HG02759 (cell line): ENCODE results near the gene THPO.

Experiments
- ATAC-seq: cut with Tn5 transposase; IDR thresholded peaks from one replicate; pipeline ENCODE4 v1.9.1; 2021; ENCODE audit warnings: mild to moderate bottlenecking, moderate library complexity; ENCODE audit not compliant: unreplicated experiment

Gene THPO

DNA sequence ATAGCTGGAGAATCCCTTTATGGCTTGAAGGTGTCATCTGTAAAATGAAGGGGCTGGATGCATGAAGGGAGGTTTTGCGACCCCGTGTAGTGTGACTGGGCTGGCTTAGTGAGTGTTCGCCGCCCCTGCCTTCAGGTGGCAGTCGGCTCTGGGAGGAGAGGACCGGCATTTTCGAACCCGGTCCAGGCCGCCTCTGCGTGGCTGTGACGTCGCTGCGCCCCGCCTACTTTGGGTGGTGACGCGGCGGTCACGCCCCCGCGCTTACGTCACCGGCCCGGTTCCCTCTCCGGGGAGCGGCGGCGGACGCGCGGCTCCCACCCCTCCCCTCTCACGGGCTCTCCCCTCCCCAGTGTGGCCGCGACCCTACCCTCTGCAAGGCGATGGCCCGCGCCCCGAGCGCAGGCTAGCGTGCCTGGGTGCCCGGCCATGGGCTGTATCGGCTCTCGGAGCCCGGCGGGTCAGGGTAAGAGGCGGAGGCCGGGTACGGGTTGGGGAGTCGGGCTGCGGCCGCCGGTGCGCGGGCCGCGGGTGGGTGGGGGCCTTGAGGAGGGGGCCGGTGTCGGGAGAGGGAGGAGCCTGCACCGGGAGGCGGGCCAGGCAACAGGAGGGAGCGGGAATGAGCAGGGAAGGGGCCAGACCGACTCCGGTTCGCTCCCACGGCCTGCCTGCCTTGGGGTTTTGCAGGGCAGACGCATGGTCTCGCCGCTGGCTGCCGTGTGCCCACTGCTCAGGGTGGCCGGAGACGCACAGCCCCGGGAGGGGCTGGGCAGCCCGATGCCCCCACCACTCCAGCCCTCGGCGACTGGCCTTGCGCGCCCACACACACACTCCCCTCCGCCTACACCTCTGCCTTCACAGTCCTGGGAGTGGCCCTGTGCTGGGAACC, 42.1 kb downstream of the THPO start:
- peak; percentile 80 for ATAC-seq

DNA sequence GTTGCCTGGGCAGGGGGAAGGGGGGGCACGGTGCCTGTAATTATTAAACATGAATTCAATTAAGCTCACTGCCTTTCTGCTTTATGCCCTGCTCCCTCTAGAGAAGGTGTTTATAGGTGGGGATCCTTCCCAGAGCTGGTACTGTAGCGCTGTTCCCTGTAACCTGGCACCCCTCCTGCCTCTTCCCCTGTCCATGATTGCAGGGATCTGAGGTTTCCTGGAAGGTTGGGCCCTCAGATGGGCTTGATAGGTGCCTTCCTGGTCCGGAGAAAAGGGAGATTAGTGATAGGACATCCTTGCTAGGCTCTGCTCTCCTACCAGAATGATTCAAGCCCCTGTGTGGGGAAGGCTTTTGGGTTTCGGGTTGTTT, 42.7 kb downstream of the THPO start:
- no peak for ATAC-seq

DNA sequence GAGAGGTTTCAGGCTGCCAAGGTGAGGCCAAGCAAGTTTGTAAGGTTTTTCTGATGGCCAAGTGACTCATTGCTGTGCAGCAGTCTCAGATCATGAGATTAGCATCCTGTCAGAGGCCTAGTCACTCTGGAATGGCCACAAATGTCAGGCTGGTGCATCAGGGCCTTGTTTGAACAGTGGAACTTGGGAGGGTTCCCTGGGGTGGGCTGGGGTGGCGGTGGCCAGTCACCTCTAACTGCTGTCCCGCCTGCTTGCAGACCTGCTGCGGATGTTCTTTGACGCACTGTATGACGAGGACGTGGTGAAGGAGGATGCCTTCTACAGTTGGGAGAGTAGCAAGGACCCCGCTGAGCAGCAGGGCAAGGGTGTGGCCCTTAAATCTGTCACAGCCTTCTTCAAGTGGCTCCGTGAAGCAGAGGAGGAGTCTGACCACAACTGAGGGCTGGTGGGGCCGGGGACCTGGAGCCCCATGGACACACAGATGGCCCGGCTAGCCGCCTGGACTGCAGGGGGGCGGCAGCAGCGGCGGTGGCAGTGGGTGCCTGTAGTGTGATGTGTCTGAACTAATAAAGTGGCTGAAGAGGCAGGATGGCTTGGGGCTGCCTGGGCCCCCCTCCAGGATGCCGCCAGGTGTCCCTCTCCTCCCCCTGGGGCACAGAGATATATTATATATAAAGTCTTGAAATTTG, 43.4 kb downstream of the THPO start:
- ATAC-seq = no peak

DNA sequence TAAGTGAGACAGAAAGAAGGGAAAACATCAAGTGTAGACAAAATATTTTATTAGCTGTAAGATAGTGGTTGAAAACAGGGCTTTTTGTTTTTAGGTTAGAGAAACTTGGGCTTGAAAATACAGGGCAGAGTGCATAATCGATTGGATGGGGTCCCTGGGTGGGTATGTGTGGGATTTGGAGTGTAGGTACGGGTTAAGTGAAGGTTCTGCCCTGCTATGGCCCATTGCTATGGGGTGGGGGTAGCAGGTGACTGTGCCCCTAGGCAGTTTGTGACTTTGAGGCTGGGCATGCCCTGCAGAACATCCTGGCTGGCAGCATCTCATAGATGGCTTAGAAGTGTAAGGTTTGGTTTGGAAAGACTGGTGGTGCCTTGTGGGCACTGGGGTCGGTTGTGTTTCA, 44.3 kb downstream of the THPO start:
- ATAC-seq = no peak

DNA sequence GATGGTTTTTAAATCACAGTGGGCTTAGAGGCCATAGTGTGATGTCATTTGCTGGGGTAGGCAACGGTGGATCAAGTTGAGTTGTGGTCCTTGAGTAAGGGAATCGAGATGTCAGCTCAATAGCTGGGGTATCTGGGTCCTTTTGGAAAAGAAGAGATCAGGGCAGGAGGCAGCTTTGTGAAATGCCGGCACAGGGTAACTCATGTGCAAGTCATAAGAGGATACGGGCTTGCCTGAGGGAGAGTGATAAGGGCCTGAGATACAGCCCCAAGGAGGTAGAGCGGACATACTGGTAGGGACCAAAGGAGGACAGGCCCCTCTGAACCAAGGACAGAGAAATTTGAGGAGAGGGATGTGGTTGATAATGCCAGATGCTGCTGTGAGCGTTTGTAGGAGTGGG, 44.8 kb downstream of the THPO start:
- no peak for ATAC-seq

DNA sequence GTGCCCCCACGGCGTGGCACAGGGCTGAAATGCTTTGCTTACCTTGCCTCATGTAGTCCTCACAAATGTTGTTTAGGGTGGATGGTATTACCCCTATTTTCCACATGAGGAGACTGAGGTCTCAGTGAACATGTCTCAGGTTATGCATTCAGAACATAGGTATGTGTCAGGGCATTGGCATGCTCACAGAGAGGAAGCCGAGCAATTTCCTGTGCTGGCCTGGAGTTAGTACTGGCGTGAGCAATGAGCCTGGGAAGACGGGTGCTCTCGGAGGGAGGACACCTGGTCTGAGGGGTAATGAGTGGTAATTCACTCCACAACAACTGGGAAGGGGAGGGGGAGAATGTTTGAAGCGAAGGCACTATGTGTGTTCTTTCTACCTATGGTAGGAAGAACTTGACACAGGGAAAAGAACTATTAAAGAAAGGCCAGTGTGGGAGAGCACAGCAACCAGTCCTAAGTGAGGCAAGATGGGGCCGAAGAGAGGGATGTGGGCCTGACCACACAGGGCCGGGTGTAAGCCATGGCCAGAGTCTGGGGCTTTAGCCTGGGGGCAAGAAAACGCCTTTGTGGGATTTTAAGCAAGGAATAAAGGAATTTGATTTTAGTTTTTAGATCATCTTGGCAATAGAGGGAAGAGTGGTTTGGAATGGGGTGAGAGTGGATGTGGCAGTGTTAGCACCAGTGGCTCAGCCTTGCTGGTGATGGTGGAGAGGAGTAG, 45.5 kb downstream of the THPO start:
- ATAC-seq = no peak

DNA sequence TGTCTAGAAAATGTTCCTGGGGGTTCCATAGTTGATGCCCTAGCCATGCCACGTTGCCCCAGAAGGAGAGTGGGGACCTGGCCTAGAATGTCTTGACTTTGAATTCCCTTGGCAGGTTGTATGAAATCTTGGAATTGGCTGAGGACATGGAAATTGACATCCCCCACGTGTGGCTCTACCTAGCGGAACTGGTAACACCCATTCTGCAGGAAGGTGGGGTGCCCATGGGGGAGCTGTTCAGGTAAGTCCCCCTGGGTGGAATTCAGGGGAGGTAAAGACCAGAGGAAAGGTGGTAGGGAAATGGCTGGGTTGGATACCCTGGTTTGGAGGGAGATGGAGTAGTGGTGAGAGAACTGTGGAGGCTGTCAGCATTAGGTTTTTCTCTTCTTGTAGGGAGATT, 49.5 kb downstream of the THPO start:
- ATAC-seq = no peak

DNA sequence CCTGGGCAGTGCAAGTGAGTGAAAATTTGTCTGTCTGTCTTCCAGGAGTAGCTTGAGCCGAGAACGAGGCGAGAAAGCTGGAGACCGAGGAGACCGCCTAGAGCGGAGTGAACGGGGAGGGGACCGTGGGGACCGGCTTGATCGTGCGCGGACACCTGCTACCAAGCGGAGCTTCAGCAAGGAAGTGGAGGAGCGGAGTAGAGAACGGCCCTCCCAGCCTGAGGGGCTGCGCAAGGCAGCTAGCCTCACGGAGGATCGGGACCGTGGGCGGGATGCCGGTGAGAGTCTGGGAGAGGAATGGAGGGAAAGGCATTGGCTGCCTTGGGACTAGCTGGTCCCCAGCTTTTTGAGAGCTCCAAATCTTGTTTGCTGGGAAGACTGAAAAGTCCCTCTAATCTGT, 50.8 kb downstream of the THPO start:
- ATAC-seq = no peak

DNA sequence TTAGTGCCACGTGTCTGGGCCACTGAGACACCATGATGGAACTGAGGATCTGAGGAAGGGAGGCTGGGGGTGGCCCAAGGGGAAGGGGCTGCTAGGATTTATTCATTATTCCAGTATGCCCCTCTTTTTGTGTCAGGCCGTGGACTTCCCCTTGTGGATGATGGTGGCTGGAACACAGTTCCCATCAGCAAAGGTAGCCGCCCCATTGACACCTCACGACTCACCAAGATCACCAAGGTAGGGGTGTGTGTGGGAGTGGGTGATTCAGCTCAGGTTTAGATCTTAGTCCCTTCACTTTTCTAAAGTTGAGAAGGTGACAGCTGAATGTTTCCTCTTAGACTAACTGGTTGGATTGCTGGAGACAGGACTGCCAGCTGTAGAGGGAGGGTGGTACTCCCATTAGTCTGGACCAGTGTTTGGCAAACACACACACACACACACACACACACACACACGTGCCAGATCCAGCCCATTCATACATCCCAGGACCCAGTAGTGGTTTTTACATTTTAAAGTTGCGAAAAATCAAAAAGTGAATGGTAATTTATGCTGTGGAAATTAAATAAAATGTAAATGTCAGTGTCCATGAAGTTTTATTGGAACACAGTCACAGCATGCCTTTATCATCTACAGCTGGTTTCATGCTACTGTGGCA, 52.2 kb downstream of the THPO start:
- no peak for ATAC-seq

DNA sequence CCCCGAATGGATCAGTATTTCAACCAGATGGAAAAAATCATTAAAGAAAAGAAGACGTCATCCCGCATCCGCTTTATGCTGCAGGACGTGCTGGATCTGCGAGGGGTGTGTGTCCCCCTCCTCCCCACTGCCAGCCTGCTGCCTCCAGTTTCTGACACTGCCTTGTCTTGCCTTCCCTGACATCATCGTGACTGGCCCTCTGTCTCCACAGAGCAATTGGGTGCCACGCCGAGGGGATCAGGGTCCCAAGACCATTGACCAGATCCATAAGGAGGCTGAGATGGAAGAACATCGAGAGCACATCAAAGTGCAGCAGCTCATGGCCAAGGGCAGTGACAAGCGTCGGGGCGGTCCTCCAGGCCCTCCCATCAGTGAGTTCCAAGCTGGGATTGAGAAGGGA, 52.7 kb downstream of the THPO start:
- ATAC-seq = no peak

DNA sequence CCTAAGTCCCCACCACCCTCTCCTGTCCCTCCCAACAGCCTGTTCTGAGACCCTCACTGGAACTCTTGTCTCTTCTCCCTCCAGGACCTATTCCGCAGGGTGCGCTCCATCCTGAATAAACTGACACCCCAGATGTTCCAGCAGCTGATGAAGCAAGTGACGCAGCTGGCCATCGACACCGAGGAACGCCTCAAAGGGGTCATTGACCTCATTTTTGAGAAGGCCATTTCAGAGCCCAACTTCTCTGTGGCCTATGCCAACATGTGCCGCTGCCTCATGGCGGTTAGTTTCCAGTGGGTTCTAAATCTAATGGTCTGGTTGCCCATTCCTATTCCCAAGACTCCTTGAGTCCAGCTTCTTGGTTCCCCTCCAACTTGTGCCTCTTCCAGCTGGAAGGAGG, 54.3 kb downstream of the THPO start:
- ATAC-seq = no peak

DNA sequence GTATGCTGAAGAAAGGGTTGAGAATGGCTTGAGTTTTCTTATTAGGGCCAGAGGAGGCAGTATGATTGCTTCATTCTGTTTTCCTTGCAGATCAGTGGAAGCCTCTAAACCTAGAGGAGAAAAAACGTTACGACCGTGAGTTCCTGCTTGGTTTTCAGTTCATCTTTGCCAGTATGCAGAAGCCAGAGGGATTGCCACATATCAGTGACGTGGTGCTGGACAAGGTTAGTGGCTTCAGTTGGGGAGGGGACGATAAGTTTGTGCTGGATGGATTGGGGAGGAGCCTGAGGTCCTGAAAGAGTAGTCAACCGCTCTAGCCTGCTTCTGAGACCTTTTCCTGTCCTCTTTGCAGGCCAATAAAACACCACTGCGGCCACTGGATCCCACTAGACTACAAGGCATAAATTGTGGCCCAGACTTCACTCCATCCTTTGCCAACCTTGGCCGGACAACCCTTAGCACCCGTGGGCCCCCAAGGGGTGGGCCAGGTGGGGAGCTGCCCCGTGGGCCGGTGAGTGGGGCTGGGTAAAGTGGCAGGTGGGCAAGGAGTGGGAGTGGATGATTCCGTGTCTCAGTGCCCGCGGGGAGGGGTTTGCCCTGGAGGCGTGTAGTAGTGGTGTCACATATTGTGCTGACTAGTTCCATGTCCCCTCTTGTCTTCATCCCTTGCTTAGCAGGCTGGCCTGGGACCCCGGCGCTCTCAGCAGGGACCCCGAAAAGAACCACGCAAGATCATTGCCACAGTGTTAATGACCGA, 55.1 kb downstream of the THPO start:
- ATAC-seq = no peak
